B cell (primary cell): Measurements from ENCODE around the gene ARRB1. TPM values are rescaled to one million over a fixed set of nuclear protein-coding genes. Genes with fewer than 3 reads are reported as not detected.

Experiments
- ATAC-seq: fragments of 200-7000 bp; cut with Tn5 transposase; one replicate; pipeline ENCODE4 v1.10.0; 2021; ENCODE audit warnings: low read depth, mild to moderate bottlenecking, moderate number of reproducible peaks, moderate library complexity
- CTCF ChIA-PET: fragments of 350-600 bp; sonication (Branson Sonifier 250); formaldehyde crosslinking; loops from one replicate; lab custom pipeline; 2021; ENCODE audit warnings: antibody characterized with exemption, inconsistent platforms; lab: Charles Lee
- POLR2A ChIA-PET: fragments of 350-600 bp; sonication (Branson Sonifier 250); formaldehyde crosslinking; loops from one replicate; lab custom pipeline; 2021; ENCODE audit warnings: antibody characterized with exemption; lab: Charles Lee
- DNase-seq: peaks from one replicate; pipeline ENCODE4 v3.0.0; 2013
- H2AFZ ChIP-seq: 2 replicates; pipeline ENCODE4 v1.6.1; 2012; ENCODE audit warnings: mild to moderate bottlenecking, low read depth, low read length; ENCODE audit not compliant: insufficient read depth, poor library complexity, severe bottlenecking
- H3K27ac ChIP-seq, 2 donors: 1 replicate in 1 of 2; 2 replicates in 1 of 2; pipeline ENCODE4 v1.5.1; 2012 to 2013; ENCODE audit warnings: low read length in 2 of 2, mild to moderate bottlenecking in 2 of 2, moderate library complexity in 1 of 2
- H3K27me3 ChIP-seq, 4 experiments: fragments of 200-600 bp in 1 of 4; sonication (generic) in 1 of 4; replicated peaks in 1 of 4; 1 replicate in 2 of 4; 2 replicates in 2 of 4; pipeline versions ENCODE4 v1.6.1 to v1.7.0; 2013 to 2016; ENCODE audit warnings: low read length in 3 of 4, mild to moderate bottlenecking in 2 of 4, mixed read lengths in 1 of 4, moderate library complexity in 1 of 4; ENCODE audit not compliant: insufficient read depth in 4 of 4, control insufficient read depth in 3 of 4; ENCODE audit errors: control extremely low read depth in 1 of 4
- H3K36me3 ChIP-seq, 2 experiments: replicated peaks in 1 of 2; 1 replicate in 1 of 2; 2 replicates in 1 of 2; pipeline versions ENCODE4 v1.6.1 to v1.7.1; 2013; ENCODE audit warnings: low read length in 1 of 2; ENCODE audit not compliant: insufficient read depth in 2 of 2, control insufficient read depth in 1 of 2; ENCODE audit errors: control extremely low read depth in 1 of 2, extremely low read depth in 1 of 2
- H3K4me1 ChIP-seq, 2 donors: fragments of 200-600 bp in 1 of 2; sonication (generic) in 1 of 2; 1 replicate in 1 of 2; 2 replicates in 1 of 2; pipeline versions ENCODE4 v1.5.1 to v1.6.1; 2013 to 2017; ENCODE audit warnings: low read length in 2 of 2; ENCODE audit not compliant: control insufficient read depth in 2 of 2, insufficient read depth in 2 of 2
- H3K4me2 ChIP-seq: replicated peaks from 2 replicates; pipeline ENCODE3; 2012; ENCODE audit warnings: mild to moderate bottlenecking, low read depth, low read length; ENCODE audit not compliant: poor library complexity, severe bottlenecking
- H3K4me3 ChIP-seq, 5 experiments: fragments of 200-600 bp in 1 of 5; sonication (generic) in 1 of 5; 1 replicate in 3 of 5; 2 replicates in 2 of 5; pipeline versions ENCODE4 v1.5.1 to v1.7.0; 2011 to 2016; ENCODE audit warnings: low read length in 4 of 5, mild to moderate bottlenecking in 4 of 5, low read depth in 2 of 5, control low read depth in 1 of 5, moderate library complexity in 1 of 5; ENCODE audit not compliant: insufficient read depth in 1 of 5; ENCODE audit errors: control extremely low read depth in 1 of 5, extremely low read depth in 1 of 5
- H3K79me2 ChIP-seq: fragments of 200-600 bp; sonication (generic); one replicate; pipeline ENCODE4 v1.6.0; 2016; ENCODE audit warnings: low read length; ENCODE audit not compliant: control insufficient read depth, insufficient read depth
- H3K9ac ChIP-seq: fragments of 200-600 bp; sonication (generic); 2 replicates; pipeline ENCODE4 v1.6.1; 2017; ENCODE audit warnings: mild to moderate bottlenecking, low read length, moderate library complexity
- H3K9me3 ChIP-seq, 3 donors: one replicate each; pipeline versions ENCODE4 v1.6.1 to v1.7.1; 2013; ENCODE audit warnings: low read length in 2 of 3; ENCODE audit not compliant: control insufficient read depth in 2 of 3, insufficient read depth in 1 of 3; ENCODE audit errors: control extremely low read depth in 1 of 3
- H4K20me1 ChIP-seq: 2 replicates; pipeline ENCODE4 v1.6.0; 2012; ENCODE audit warnings: mild to moderate bottlenecking, low read length; ENCODE audit not compliant: insufficient read depth, control insufficient read depth, poor library complexity, severe bottlenecking
- H3K27ac Mint-ChIP-seq: one replicate; pipeline ENCODE4 v1.8.0; 2021; ENCODE audit warnings: mixed read lengths
- H3K27me3 Mint-ChIP-seq: one replicate; pipeline ENCODE4 v1.8.0; 2021; ENCODE audit warnings: mixed read lengths
- H3K4me1 Mint-ChIP-seq: one replicate; pipeline ENCODE4 v1.8.0; 2021; ENCODE audit warnings: mixed read lengths
- H3K4me3 Mint-ChIP-seq: one replicate; pipeline ENCODE4 v1.8.0; 2021; ENCODE audit warnings: mixed read lengths
- H3K9me3 Mint-ChIP-seq: one replicate; pipeline ENCODE4 v1.8.0; 2022; ENCODE audit warnings: mixed read lengths; ENCODE audit not compliant: insufficient read depth
- CTCF ChIP-seq: fragments of 200-600 bp; IDR thresholded peaks from one replicate; pipeline ENCODE4 v1.8.0; 2022; ENCODE audit warnings: antibody characterized with exemption, mild to moderate bottlenecking
- EZH2 ChIP-seq: IDR thresholded peaks from 2 replicates; pipeline ENCODE4 v1.6.1; 2012; ENCODE audit warnings: borderline replicate concordance, low read depth, mild to moderate bottlenecking, moderate library complexity, low read length; ENCODE audit not compliant: insufficient read depth, poor library complexity, severe bottlenecking
- WGBS: methylation state at CpG from one replicate; pipeline ENCODE4 v1.1.5; 2013; ENCODE audit warnings: missing lambda C conversion rate; ENCODE audit not compliant: insufficient coverage; 5-methylcytosine and 5-hydroxymethylcytosine counted together
- intact Hi-C: fragments of 100-400 bp; cut with micrococcal nuclease; formaldehyde crosslinking; loops from one replicate; pipeline ENCODE4 v1.10.0; 2022
- polyA plus RNA-seq: library from polyadenylated mRNA; depleted of rRNA; stranded (reverse); fragments of >200 nt; gene quantifications from 2 replicates; pipeline ENCODE4 v1.2.3, GENCODE V29; 2012
- total RNA-seq, 2 donors: library from RNA; stranded (reverse); fragments of 120-200 nt in 1 of 2; gene quantifications; 1 replicate in 1 of 2; 2 replicates in 1 of 2; pipeline versions ENCODE4 v1.2.3 to v1.2.4, GENCODE V29; 2013 to 2022

Gene ARRB1
- total and polyA plus RNA-seq, 2 donors (not counting 1 experiment from before 2014, with no cell fraction given) = 1.0 to 1.9 TPM

DNA sequence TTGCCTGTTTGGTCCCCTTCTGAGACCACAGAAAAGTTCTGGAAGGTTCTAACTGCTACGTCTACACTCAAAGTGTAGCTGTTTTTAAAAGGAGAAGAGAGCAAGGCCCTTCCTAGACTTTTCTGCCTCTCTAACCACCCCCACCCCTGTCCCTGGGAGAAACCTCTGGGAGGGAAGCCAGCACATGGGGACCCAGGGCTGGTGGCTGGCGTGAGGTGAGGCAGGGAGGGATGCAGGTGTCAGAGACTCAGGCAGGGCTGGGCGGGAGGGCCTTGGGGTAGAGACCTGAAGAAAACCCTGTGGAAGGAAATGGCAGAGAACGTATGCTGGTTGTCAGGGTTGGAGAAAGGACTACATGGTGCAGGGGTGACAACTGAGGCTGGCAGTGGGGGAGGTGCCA lies 26.7 kb downstream of the ARRB1 start:
- Histone ChIP-seq H3K4me3 (no peak overlapping the region), H3K79me2 (no peaks in the 10 kb centered on the region), H3K36me3 (no peaks in the 10 kb centered on the region), H3K4me1 (peaks cover 6 to 8% of the 10 kb centered on the region in 2 donors), H4K20me1 (no peaks in the 10 kb centered on the region), H3K27ac (no peak overlapping the region), H3K9ac (no peak overlapping the region), H2AFZ (no peak overlapping the region), H3K4me2 (no peak overlapping the region), H3K27me3 (no peaks in the 10 kb centered on the region), H3K9me3 (no peaks in the 10 kb centered on the region)
- CTCF ChIA-PET = no interaction called here
- Mint-ChIP-seq H3K27ac (no peak overlapping the region), H3K27me3 (peaks cover 3% of the 10 kb centered on the region), H3K4me1 (peaks cover 6% of the 10 kb centered on the region), H3K4me3 (no peak overlapping the region), H3K9me3 (no peaks in the 10 kb centered on the region)
- TF ChIP-seq EZH2 (no peak), CTCF (no peak)
- DNase-seq = no peak
- intact Hi-C loops = no loop called here
- POLR2A ChIA-PET = no interaction called here
- ATAC-seq = no peak
- WGBS = 55% methylated on average over 3 of the region's 4 CpGs

- no peak for TF ChIP-seq EZH2
- Histone ChIP-seq H3K27me3 (no peaks in the 10 kb centered on the region), H3K4me3 (no peak overlapping the region), H3K9ac (no peak overlapping the region), H3K27ac (no peak overlapping the region), H4K20me1 (no peaks in the 10 kb centered on the region), H3K4me1 (peaks cover 6% of the 10 kb centered on the region in 2 donors), H3K4me2 (no peak overlapping the region), H3K36me3 (no peaks in the 10 kb centered on the region), H2AFZ (no peak overlapping the region), H3K79me2 (no peaks in the 10 kb centered on the region), H3K9me3 (no peaks in the 10 kb centered on the region)
- H3K27me3 Mint-ChIP-seq = peaks cover 7% of the 10 kb centered on the region
- WGBS = 100% methylated on average over 6 of the region's 12 CpGs
- H3K4me1 Mint-ChIP-seq = peaks cover 6% of the 10 kb centered on the region
- no peak overlapping the region for H3K4me3 Mint-ChIP-seq
- H3K27ac Mint-ChIP-seq = no peak overlapping the region
- intact Hi-C loops = no loop called here
- DNase-seq (no peak), ATAC-seq (no peak)
- POLR2A ChIA-PET = no interaction called here
- no peaks in the 10 kb centered on the region for H3K9me3 Mint-ChIP-seq
- CTCF ChIA-PET = interaction anchor here (0.6 kb wide), 1 partner anchor 657 kb away, joined by 3 read pairs; no protein-coding TSS in a partner anchor
Measured at GRCh38 chr11:75324189-75324588, 27.3 kb downstream of the ARRB1 start.
